PFSK-1 (cell line): ENCODE results near the gene ADGRA1.

Experiments
- FOXP2 ChIP-seq: optimal IDR thresholded peaks from 2 replicates; pipeline ENCODE3; 2011; ENCODE audit warnings: borderline replicate concordance, control low read depth, inconsistent platforms; ENCODE audit not compliant: insufficient read depth; ENCODE audit errors: extremely low read length, extremely low read depth
- POLR2AphosphoS5 ChIP-seq: IDR thresholded peaks from 2 replicates; pipeline ENCODE4 v1.6.1; 2012; ENCODE audit warnings: low read depth, mild to moderate bottlenecking, control low read depth, low read length, moderate library complexity
- SIN3A ChIP-seq: IDR thresholded peaks from 2 replicates; pipeline ENCODE4 v1.6.1; 2012; ENCODE audit warnings: mild to moderate bottlenecking, low read length, moderate library complexity, borderline replicate concordance; ENCODE audit not compliant: insufficient read depth
- TAF1 ChIP-seq: IDR thresholded peaks from 2 replicates; pipeline ENCODE4 v1.6.1; 2012; ENCODE audit warnings: low read length, control low read depth, borderline replicate concordance; ENCODE audit not compliant: insufficient read depth
- TF ChIP-seq, protein P1 (sequence below), 2 experiments: IDR thresholded peaks; 2 replicates each; pipeline versions ENCODE4 v1.6.1 to v1.8.0; 2011 to 2012; ENCODE audit warnings: low read depth in 2 of 2, low read length in 2 of 2, control low read depth in 1 of 2, inconsistent platforms in 1 of 2, mild to moderate bottlenecking in 1 of 2, moderate library complexity in 1 of 2; ENCODE audit not compliant: insufficient read depth in 1 of 2

The ADGRA1 gene

DNA sequence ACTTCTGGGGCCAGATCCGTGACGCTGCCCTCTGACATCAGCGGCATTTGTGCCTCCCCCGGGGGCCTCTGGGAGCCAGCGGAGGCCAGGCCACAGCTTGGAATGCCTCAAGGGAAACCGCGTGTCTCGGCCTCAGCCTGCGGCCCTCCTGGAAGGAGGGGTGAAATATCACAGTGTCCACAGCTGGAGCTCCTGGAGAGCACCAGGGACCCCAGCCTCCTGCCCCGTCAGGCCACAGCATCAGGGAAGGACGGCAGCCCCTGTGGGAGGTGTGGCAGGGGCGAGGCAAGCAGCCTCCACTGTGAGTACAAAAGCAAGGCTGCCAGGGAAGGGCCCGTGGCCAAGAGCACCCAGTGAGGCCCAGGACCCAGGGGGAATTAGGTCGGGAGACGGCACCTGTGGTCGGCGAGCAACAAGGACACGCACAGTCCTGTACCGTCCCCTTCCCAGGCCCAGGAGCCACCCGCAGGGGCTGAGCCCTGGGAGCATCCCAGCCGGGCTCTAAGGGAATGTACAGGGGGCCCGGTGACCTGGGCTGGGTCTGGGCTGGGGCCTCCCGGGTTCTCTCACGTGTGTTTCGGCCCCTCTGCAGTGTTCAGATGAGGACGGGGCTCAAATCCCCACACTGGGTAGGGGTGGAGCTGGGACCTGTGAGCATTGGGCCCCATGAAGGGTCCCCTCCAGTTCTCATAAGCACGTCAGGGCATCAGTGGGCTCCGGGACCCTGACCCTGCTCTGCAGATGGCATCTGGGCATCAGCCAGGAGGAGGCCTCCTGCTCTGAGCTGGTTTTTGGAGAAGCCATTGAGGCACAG is 53.6 kb downstream of the ADGRA1 start:
- no peak for TF ChIP-seq POLR2AphosphoS5
- TF ChIP-seq, protein P1, sequence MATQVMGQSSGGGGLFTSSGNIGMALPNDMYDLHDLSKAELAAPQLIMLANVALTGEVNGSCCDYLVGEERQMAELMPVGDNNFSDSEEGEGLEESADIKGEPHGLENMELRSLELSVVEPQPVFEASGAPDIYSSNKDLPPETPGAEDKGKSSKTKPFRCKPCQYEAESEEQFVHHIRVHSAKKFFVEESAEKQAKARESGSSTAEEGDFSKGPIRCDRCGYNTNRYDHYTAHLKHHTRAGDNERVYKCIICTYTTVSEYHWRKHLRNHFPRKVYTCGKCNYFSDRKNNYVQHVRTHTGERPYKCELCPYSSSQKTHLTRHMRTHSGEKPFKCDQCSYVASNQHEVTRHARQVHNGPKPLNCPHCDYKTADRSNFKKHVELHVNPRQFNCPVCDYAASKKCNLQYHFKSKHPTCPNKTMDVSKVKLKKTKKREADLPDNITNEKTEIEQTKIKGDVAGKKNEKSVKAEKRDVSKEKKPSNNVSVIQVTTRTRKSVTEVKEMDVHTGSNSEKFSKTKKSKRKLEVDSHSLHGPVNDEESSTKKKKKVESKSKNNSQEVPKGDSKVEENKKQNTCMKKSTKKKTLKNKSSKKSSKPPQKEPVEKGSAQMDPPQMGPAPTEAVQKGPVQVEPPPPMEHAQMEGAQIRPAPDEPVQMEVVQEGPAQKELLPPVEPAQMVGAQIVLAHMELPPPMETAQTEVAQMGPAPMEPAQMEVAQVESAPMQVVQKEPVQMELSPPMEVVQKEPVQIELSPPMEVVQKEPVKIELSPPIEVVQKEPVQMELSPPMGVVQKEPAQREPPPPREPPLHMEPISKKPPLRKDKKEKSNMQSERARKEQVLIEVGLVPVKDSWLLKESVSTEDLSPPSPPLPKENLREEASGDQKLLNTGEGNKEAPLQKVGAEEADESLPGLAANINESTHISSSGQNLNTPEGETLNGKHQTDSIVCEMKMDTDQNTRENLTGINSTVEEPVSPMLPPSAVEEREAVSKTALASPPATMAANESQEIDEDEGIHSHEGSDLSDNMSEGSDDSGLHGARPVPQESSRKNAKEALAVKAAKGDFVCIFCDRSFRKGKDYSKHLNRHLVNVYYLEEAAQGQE (IDR thresholded peaks at IDR 0.05; ENCODE audit: insufficient read depth in 1 of 2, low read depth in 2 of 2, low read length in 2 of 2): no peak
- no peak for TF ChIP-seq SIN3A
- TF ChIP-seq FOXP2: no peak
- no peak for TF ChIP-seq TAF1

DNA sequence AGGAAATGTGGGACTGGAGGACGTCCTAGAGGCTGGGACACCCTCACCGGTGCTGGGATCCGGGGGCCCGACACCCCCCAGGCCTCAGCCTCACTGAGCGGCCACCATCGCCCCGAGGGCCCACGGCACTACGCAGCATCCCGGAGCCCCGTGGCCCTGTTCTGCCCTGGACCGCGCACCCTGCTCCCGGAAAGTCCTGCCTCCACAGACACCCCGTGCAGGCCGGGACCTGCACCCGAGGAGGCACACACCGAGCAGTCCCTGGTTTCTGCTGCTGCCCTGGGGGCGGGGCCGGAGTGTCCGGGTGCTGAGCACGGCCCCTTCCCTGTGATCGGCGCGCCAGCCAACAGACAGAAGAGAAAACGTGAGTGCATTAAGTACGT is 54.2 kb downstream of the ADGRA1 start:
- TF ChIP-seq, protein P1 (IDR thresholded peaks at IDR 0.05; ENCODE audit: insufficient read depth in 1 of 2, low read depth in 2 of 2, low read length in 2 of 2): no peak
- no peak for TF ChIP-seq FOXP2
- no peak for TF ChIP-seq TAF1
- TF ChIP-seq SIN3A: no peak
- TF ChIP-seq POLR2AphosphoS5: no peak

DNA sequence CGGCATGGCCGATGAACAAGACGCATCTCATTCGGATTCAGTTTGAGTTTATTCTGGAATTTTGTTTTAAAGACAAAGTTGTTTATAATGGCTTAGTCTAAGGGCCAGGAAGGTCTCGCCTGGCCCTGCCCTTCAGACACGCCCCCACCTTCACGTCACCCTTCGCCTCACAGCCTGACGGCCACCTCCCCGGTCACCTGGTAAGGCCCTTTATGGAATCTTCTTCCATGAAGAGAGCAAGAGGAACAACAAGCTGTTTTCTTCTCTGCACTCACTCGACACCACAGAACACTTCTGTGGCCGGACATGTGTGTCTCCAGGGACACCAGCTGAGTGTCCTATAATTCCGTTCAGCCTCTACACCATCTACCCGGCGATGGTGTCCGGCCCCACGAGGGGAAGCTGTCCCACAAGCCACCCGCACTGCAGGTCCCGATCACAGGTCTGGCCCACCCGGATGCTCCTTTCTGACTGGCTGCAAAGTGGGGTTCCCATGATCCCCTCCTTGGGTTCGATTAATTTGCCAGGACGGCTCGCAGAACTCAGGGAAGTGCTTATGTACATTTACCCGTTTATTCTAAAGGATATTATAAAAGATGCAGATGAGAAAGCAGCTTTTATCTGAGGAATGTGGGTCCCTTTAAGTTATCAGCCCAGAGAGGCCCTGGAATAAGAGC is 54.9 kb downstream of the ADGRA1 start:
- TF ChIP-seq SIN3A (no peak), FOXP2 (no peak), TAF1 (no peak), POLR2AphosphoS5 (no peak)
- TF ChIP-seq, protein P1 (IDR thresholded peaks at IDR 0.05; ENCODE audit: insufficient read depth in 1 of 2, low read depth in 2 of 2, low read length in 2 of 2): no peak

DNA sequence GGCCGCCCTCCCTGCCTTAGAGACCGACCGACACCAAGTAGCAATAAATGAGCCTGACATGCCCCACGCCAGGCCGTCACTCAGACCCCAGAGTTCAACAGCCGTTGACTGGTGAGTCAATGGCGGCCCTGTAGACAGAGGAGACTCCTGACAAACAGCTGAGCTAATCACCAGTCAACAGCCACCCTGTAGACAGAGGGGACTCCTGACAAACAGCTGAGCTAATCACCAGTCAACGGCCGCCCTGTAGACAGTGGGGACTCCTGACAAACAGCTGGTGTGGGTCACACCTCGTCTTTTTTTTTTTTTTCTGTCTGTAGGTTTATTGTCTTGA is 55.4 kb downstream of the ADGRA1 start:
- TF ChIP-seq POLR2AphosphoS5: no peak
- TF ChIP-seq, protein P1 (IDR thresholded peaks at IDR 0.05; ENCODE audit: insufficient read depth in 1 of 2, low read depth in 2 of 2, low read length in 2 of 2): no peak
- no peak for TF ChIP-seq FOXP2
- TF ChIP-seq SIN3A: no peak
- TF ChIP-seq TAF1: no peak
